Measurements from ENCODE around the gene TLNRD1. TPM values are rescaled to one million over a fixed set of nuclear protein-coding genes. Genes with fewer than 3 reads are reported as not detected.
A peak's percentile ranks its signal among the peaks of the same experiment; 100 is the strongest.

Gene TLNRD1
- total RNA-seq, 1 experiment from 2014 or later = 19.3 TPM

DNA sequence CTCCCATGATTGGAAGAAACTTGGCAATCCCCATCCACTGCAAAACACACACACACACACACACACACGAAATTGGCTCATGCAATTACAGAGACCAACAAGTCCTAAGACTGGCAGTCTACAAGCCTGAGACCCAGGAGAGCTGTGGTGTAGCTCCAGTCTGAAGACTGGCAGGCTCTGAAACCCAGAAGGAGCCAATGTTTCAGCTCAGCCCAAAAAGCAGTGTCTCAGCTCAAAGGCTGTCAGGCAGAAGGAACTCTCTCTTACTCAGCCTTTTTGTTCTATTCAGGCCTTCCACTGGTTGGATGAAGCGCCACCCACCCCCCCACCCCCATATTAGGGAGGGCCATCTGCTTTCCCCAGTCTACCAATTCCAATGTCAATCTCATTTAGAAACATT is 43.2 kb upstream of the TLNRD1 start:
- H3K23me2 ChIP-seq (ENCODE audit: insufficient read length, low read depth, low read length, poor library complexity, severe bottlenecking) = no peaks in the 10 kb centered on the region
- H3K4me2 ChIP-seq (ENCODE audit: insufficient read depth, insufficient read length, low read length) = no peak overlapping the region
- Mint-ChIP-seq H3K27ac (peak overlapping the region; percentile 65 to 88 (median 88); a peak in 4 of 7 replicates), H3K9me3 (no peaks in the 10 kb centered on the region; a peak in 1 of 5 replicates), H3K4me1 (peaks cover 42 to 44% of the 10 kb centered on the region in 2 experiments), H3K36me3 (ENCODE audit: insufficient read depth in 1 of 3, low read depth in 3 of 3) (peaks cover 12 to 40% (median 25%) of the 10 kb centered on the region in 3 experiments), H3K4me3 (no peak overlapping the region), H3K27me3 (ENCODE audit: low read depth) (no peaks in the 10 kb centered on the region)
- DNase-seq = no peak
- no peaks in the 10 kb centered on the region for H3K9me3 ChIP-seq (ENCODE audit: control insufficient read depth, low read depth, low read length)
- H2BK12ac ChIP-seq (ENCODE audit: insufficient read length, low read depth, low read length) = no peak overlapping the region
- no peak overlapping the region for H2AK5ac ChIP-seq (ENCODE audit: insufficient read length, low read length)
- no peak overlapping the region for H4K91ac ChIP-seq (ENCODE audit: insufficient read length, low read depth, low read length)
- no peak overlapping the region for H3K27ac ChIP-seq (ENCODE audit: insufficient read length, low read depth, low read length)
- H3K18ac ChIP-seq (ENCODE audit: insufficient read length, low read depth, low read length) = no peak overlapping the region
- H3K14ac ChIP-seq (ENCODE audit: insufficient read depth, low read length) = no peak overlapping the region
- H2BK120ac ChIP-seq (ENCODE audit: low read depth, low read length, poor library complexity, severe bottlenecking) = no peak overlapping the region
- no peak overlapping the region for H2AFZ ChIP-seq (ENCODE audit: low read length)
- H3K56ac ChIP-seq (ENCODE audit: insufficient read length, low read depth, low read length) = no peak overlapping the region
- no peak overlapping the region for H3K9ac ChIP-seq (ENCODE audit: extremely low read depth, insufficient read length, low read length)
- H4K20me1 ChIP-seq (ENCODE audit: control insufficient read depth, insufficient read depth, insufficient read length) = no peaks in the 10 kb centered on the region
- H2BK20ac ChIP-seq (ENCODE audit: low read depth, low read length, poor library complexity, severe bottlenecking) = no peak overlapping the region
- H4K5ac ChIP-seq (ENCODE audit: insufficient read length, low read depth, low read length) = no peak overlapping the region
- H4K8ac ChIP-seq (replicated peaks; ENCODE audit: insufficient read length, low read depth, low read length) = no peak overlapping the region
- H3K23ac ChIP-seq (ENCODE audit: insufficient read length, low read depth, low read length) = no peak overlapping the region
- H3T11ph ChIP-seq (ENCODE audit: low read length) = no peak overlapping the region
- no peak overlapping the region for H2BK5ac ChIP-seq (ENCODE audit: insufficient read length, low read length)
- no peak overlapping the region for H3K4ac ChIP-seq (ENCODE audit: low read depth, low read length)
- WGBS (ENCODE audit: extremely low coverage, insufficient read length, low lambda C conversion rate) = no CpG with 5 or more reads among the region's 2 CpGs
- H3K27me3 ChIP-seq (ENCODE audit: insufficient read depth, low read length) = no peaks in the 10 kb centered on the region
- TF ChIP-seq, protein P1, sequence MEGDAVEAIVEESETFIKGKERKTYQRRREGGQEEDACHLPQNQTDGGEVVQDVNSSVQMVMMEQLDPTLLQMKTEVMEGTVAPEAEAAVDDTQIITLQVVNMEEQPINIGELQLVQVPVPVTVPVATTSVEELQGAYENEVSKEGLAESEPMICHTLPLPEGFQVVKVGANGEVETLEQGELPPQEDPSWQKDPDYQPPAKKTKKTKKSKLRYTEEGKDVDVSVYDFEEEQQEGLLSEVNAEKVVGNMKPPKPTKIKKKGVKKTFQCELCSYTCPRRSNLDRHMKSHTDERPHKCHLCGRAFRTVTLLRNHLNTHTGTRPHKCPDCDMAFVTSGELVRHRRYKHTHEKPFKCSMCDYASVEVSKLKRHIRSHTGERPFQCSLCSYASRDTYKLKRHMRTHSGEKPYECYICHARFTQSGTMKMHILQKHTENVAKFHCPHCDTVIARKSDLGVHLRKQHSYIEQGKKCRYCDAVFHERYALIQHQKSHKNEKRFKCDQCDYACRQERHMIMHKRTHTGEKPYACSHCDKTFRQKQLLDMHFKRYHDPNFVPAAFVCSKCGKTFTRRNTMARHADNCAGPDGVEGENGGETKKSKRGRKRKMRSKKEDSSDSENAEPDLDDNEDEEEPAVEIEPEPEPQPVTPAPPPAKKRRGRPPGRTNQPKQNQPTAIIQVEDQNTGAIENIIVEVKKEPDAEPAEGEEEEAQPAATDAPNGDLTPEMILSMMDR (conservative IDR thresholded peaks at IDR 0.05) = no peak
- H3K79me2 ChIP-seq (ENCODE audit: insufficient read depth, low read length) = 0 out of 2 replicates have a peak, but pooled peaks cover 2% of the 10 kb centered on the region
- H3K4me1 ChIP-seq (ENCODE audit: insufficient read depth, low read length) = peaks cover 3% of the 10 kb centered on the region
- no peaks in the 10 kb centered on the region for H3K79me1 ChIP-seq (ENCODE audit: insufficient read depth, low read depth, low read length, poor library complexity, severe bottlenecking)
- H2BK15ac ChIP-seq (ENCODE audit: low read depth, low read length) = no peak overlapping the region
